ENCODE results near the gene TMEM243. TPM values are rescaled to one million over a fixed set of nuclear protein-coding genes. Genes with fewer than 3 reads are reported as not detected.

The TMEM243 gene
- total RNA-seq, 2 donors from 2014 or later, result 16.4 to 23.1 TPM

GRCh38 chr7:87234949-87235348 lies 15.4 kb upstream of the TMEM243 start:
- TF ChIP-seq, protein P1, sequence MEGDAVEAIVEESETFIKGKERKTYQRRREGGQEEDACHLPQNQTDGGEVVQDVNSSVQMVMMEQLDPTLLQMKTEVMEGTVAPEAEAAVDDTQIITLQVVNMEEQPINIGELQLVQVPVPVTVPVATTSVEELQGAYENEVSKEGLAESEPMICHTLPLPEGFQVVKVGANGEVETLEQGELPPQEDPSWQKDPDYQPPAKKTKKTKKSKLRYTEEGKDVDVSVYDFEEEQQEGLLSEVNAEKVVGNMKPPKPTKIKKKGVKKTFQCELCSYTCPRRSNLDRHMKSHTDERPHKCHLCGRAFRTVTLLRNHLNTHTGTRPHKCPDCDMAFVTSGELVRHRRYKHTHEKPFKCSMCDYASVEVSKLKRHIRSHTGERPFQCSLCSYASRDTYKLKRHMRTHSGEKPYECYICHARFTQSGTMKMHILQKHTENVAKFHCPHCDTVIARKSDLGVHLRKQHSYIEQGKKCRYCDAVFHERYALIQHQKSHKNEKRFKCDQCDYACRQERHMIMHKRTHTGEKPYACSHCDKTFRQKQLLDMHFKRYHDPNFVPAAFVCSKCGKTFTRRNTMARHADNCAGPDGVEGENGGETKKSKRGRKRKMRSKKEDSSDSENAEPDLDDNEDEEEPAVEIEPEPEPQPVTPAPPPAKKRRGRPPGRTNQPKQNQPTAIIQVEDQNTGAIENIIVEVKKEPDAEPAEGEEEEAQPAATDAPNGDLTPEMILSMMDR (IDR thresholded peaks at IDR 0.05), result no peak

GRCh38 chr7:87231711-87232110 lies 12.2 kb upstream of the TMEM243 start:
- no peaks in the 10 kb centered on the region for H3K27me3 ChIP-seq
- TF ChIP-seq, protein P1 (IDR thresholded peaks at IDR 0.05), result no peak
- no peak overlapping the region for H3K4me3 ChIP-seq
- intact Hi-C loops (cut with DNase I), result no loop called here
- no peaks in the 10 kb centered on the region for H3K4me1 ChIP-seq
- H3K27ac ChIP-seq, result no peak overlapping the region
- no peak overlapping the region for H3K9ac ChIP-seq (ENCODE audit: low read depth in 2 of 2, low read length in 2 of 2)
- no peaks in the 10 kb centered on the region for H3K36me3 ChIP-seq
- no peak for DNase-seq
- H3K9me3 ChIP-seq, result no peaks in the 10 kb centered on the region

More at GRCh38 chr7:87234949-87235348, 15.4 kb upstream of the TMEM243 start:
- intact Hi-C loops (cut with DNase I), result loop anchor here (5.0 kb wide), 2 partner anchors 293 to 308 kb away; no protein-coding TSS in a partner anchor
- H3K4me1 ChIP-seq, result no peaks in the 10 kb centered on the region
- DNase-seq, result no peak
- no peaks in the 10 kb centered on the region for H3K36me3 ChIP-seq
- H3K9me3 ChIP-seq, result no peaks in the 10 kb centered on the region
- H3K4me3 ChIP-seq, result no peak overlapping the region
- H3K9ac ChIP-seq (ENCODE audit: low read depth in 2 of 2, low read length in 2 of 2), result no peak overlapping the region
- no peaks in the 10 kb centered on the region for H3K27me3 ChIP-seq
- no peak overlapping the region for H3K27ac ChIP-seq

- H3K27me3 ChIP-seq, result no peaks in the 10 kb centered on the region
- no peak overlapping the region for H3K4me3 ChIP-seq
- intact Hi-C loops (cut with DNase I), result no loop called here
- no peak overlapping the region for H3K27ac ChIP-seq
- H3K9me3 ChIP-seq, result no peaks in the 10 kb centered on the region
- H3K9ac ChIP-seq (ENCODE audit: low read depth in 2 of 2, low read length in 2 of 2), result no peak overlapping the region
- no peak for DNase-seq
- no peaks in the 10 kb centered on the region for H3K4me1 ChIP-seq
- H3K36me3 ChIP-seq, result no peaks in the 10 kb centered on the region
- TF ChIP-seq, protein P1 (IDR thresholded peaks at IDR 0.05), result no peak
Observed at GRCh38 chr7:87231258-87231657, 11.7 kb upstream of the TMEM243 start.

- H3K9me3 ChIP-seq, result no peaks in the 10 kb centered on the region
- H3K4me1 ChIP-seq, result no peaks in the 10 kb centered on the region
- no peak overlapping the region for H3K4me3 ChIP-seq
- H3K27me3 ChIP-seq, result no peaks in the 10 kb centered on the region
- H3K27ac ChIP-seq, result no peak overlapping the region
- no peaks in the 10 kb centered on the region for H3K36me3 ChIP-seq
- intact Hi-C loops (cut with DNase I), result loop anchor here (10.0 kb wide), 1 partner anchor 62 kb away; no protein-coding TSS in a partner anchor
- H3K9ac ChIP-seq (ENCODE audit: low read depth in 2 of 2, low read length in 2 of 2), result no peak overlapping the region
- DNase-seq, result no peak
- TF ChIP-seq, protein P1 (IDR thresholded peaks at IDR 0.05), result no peak
Observed at GRCh38 chr7:87226495-87226894, 7.0 kb upstream of the TMEM243 start.

DNA sequence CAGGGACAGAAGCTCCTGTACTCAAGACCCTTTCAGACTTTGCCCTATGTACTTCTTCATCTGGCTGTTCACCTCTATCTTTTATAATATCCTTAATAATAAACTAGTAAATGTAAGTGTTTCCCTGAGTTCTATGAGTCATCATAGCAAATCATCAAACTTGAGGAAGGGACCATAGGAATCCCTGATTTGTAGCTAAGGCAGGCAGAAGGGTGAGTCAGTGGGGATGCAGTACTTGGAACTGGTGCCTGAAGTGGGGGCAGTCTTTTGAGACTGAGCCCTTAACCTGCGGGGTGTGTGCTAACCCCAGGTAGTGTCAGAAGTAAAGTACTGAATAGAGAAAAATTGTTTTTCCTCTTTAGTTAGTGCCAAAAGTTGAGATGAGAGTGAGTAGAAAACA lies 6.2 kb upstream of the TMEM243 start:
- Histone ChIP-seq H3K36me3 (no peaks in the 10 kb centered on the region), H3K4me3 (no peak overlapping the region), H3K9ac (ENCODE audit: low read depth in 2 of 2, low read length in 2 of 2) (no peak overlapping the region), H3K27me3 (no peaks in the 10 kb centered on the region), H3K9me3 (no peaks in the 10 kb centered on the region), H3K27ac (no peak overlapping the region), H3K4me1 (no peaks in the 10 kb centered on the region)
- DNase-seq, result no peak
- TF ChIP-seq, protein P1 (IDR thresholded peaks at IDR 0.05), result no peak
- intact Hi-C loops (cut with DNase I), result loop anchor here (10.0 kb wide), 1 partner anchor 61 kb away; no protein-coding TSS in a partner anchor
